Activated T-helper 9 cell treated with anti-CD3 and anti-CD28 coated beads, Interleukin-2, amount 50 U/mL, for 16 hours (primary cell): ENCODE results near the gene UBL7.
"Not testable (repeated sequence)": the region's sequence is repeated elsewhere in the genome, so short reads cannot be mapped to it uniquely, and the experiment has no call there.

Experiments
- DNase-seq: peaks from one replicate; pipeline ENCODE4 v3.0.0-alpha.2; 2020; ENCODE audit warnings: low read depth

The UBL7 gene

GRCh38 chr15:74463634-74464033 is 2.7 kb upstream of the UBL7 start:
- DNase-seq, result no peak

DNA sequence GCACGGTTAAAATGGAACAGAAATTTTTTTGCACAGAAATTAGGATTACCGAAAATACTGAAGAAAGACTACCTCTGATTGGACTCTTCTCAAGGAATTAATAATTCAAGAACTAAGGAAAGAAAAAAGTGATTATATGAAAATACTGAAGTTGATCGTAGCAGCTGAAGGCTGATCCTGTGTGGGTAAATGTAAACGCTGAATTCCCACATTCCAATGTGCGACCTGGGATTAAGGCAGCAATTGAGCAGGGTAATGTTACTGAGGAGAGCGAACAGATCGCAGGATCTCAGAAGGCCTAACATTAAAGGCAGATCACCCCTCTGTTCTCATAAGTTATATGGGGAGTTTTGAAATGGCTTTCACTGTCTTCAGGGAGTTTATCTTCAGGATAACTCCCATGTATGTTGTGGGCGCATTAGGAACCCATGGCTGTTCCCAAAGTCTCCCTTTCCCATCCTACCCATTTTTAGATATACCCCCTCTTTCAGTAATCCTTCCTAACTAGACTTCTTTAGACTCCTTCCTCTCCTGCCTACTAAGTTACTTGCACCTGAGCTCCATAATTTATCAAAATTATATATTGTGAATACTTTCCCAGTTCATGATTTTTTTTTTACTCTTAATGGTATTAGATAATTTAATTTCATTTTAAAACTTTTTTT is 1.0 kb upstream of the UBL7 start:
- DNase-seq, result no peak

GRCh38 chr15:74460298-74460697 is 662 bp downstream of the UBL7 start:
- no peak for DNase-seq

DNA sequence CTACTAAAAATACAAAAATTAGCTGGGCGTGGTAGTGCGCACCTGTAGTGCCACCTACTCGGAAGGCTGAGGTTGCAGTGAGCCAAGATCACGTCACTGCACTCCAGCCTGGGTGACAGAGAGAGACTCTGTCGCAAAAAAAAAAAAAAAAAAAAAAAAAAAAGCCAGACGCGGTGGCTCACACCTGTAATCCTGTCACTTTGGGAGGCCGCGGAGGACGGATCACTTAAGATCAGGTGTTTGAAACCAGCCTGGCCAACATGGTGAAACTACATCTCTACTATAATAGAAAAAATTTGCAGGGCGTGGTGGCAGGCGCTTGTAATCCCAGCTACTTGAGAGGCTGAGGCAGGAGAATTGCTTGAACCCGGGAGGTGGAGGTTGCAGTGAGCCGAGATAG is 1.2 kb downstream of the UBL7 start:
- not testable (repeated sequence) for DNase-seq

DNA sequence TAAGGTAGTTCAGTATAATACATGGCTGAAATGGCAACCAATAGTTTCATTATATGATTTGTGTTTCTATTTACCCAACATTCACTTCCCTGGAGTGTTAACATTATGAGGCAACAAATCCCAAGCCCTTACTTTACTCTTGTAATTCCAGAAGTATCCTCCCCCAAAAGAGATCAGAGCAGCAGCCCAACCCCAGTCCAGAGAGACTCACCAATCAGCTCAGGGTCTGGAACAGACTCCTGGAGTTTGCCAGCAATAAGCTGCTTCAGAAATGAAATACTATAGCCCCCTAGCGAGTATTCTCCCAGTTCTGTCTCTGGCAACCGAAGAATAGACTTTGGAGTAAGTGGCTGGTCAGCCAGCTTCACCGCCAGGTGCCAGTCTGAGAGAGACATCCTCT is 2.5 kb downstream of the UBL7 start:
- no peak for DNase-seq

GRCh38 chr15:74457036-74457435 is 3.9 kb downstream of the UBL7 start:
- DNase-seq, result not testable (repeated sequence)

GRCh38 chr15:74454764-74455500 is 6.0 kb downstream of the UBL7 start:
- DNase-seq, result no peak

DNA sequence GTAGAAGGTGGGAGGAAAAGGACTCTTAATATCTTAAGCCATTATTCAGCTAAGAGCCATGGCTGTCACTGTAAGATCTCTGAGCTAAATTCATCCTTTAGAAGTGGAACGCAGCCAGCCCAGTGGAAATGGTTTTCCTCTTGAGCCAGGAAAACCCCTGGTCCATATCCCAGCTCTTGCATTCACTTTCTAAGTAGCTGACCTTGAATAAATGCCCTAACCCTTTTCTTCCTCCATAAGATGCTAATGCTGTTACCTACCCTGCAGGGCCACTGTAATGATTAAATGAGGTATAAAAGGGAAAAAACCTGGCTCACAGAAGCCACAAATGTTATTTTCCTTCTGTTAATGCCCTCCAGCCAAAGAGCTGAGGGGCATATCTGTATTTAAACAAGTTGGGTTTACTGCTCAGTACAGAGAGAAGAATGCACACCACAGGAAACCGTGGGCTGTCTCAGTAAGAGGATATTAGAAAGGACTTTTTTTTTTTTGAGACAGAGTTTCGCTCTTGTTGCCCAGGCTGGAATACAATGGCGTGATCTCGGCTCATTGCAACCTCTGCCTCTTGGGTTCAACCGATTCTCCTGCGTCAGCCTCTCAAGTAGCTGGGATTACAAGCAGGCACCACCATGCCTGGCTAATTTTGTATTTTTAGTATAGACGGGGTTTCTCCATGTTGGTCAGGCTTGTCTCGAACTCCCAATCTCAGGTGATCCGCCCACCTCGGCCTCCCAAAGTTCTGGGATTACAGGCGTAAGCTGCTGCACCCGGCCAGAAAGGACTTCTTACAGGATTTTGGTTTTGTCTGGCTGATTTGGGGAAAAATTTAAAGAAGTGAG is 6.8 kb downstream of the UBL7 start:
- DNase-seq, result no peak

DNA sequence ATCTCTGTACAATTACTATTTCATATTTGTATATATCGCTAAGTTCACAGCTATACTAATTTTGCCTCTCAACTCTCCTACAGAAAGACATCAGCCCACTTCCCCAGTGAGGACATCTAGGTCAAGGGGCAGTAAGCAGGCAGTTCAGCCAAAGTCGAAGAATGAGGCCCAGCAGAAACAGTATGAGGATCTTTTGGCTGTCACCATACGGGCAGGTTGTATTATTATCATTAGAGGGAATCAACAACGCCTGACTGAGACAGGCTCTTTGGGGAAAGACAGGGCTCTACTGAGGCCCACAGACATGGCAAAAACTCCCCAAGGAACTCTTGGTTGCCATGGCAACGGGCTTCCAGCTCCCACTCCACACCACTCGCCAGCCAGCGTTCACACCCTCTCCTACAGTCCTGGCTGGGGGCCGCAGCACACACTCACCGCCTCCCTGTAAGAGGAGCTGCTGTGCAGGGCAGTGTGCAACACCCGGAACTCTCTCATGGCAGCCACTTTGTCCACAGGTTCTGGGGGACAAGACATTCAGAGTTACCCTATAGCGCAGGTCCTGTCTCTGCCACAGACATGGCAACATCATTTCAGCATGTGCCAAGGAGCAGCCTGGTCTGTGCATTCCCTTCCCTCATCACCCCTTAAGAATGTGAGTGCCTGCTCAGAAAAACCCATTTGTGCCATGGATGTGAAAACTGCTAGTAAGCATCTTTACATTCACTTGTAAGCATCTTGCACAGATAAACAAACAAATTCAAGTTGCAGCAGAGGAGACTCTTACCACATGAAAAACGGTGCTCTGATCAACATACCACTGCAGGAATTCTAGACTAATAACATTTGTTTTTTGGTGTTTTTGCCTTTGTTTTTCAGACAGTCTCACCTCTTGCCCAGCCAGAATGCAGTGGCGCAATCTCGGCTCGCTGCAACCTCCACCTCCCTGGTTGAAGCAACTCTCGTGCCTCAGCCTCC is 8.8 kb downstream of the UBL7 start:
- DNase-seq, result no peak

- no peak for DNase-seq
Measured at GRCh38 chr15:74451322-74451721, 9.6 kb downstream of the UBL7 start.

DNA sequence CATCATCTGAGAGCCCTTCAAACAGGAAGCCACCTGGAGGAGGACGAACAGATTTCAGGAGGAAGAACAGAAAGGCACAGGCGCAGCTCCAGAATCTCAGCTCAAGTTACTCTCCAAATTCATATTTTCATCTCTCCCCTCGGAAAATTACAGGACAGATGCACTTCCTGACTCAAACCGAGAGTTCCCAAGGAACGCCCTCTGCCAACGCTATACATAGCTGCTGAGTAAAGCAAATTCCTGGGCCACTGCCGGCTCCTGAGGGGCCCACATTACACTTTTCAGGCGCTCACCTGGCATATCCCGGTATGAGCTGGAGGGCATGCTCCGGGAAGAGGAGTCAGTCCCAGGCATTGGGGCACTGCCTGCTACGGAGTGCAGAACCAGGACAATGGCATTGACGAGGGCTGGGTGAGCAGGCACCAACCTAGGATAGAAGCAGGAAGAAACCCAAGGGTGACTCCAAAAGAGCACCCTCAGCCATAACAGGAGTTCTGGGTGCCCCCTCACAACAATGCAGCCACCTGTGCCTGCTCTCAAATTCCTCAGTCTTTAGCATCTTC is 11.2 kb downstream of the UBL7 start:
- no peak for DNase-seq

- no peak for DNase-seq
Measured at GRCh38 chr15:74449095-74449494, 11.9 kb downstream of the UBL7 start.

GRCh38 chr15:74445816-74446763 is 14.9 kb downstream of the UBL7 start:
- DNase-seq, result no peak

DNA sequence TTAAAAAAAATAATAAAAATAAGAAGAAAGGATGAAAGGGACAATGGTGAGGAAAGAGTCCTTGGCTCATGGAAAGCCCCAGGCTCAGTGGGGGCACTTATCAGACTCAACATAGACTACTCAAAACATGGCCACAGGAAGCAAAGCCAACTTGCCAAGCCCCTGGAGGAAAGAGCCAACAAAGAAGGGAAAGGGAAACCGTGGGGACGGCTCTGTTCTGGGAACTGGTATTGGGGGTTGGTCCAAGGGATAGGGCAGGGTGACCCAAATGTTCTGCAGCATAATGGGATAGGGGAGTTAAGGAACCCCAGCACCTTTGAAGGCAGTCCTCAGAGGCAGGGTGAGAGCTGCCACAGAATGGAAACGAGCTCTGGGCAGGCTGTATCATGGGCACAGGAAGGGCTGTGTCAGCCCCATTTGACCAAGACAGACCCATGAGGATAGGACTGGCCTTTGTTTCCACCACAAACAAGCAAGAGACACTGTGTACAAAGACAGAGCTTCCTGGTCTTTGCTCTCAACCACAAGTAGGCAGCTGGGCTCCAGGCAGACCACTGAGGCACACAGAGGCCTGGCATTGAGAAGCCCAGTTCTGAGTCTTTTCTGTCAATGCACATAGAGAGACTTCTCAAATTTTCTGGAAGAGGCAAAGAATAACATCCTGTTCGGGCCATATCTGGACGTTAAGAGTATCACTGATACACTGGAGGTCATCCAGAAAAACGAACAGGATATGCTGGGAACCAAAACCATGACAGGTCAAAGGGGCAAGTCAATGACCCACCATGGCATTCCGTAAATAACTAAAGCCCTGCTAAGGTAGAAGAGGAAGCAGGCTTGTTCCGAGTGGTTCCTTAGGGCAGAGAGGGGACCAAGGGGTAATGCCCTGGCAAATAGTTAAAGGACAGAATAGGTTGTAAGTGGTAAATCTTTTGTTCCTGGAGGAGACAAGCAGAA is 16.6 kb downstream of the UBL7 start:
- DNase-seq, result no peak

DNA sequence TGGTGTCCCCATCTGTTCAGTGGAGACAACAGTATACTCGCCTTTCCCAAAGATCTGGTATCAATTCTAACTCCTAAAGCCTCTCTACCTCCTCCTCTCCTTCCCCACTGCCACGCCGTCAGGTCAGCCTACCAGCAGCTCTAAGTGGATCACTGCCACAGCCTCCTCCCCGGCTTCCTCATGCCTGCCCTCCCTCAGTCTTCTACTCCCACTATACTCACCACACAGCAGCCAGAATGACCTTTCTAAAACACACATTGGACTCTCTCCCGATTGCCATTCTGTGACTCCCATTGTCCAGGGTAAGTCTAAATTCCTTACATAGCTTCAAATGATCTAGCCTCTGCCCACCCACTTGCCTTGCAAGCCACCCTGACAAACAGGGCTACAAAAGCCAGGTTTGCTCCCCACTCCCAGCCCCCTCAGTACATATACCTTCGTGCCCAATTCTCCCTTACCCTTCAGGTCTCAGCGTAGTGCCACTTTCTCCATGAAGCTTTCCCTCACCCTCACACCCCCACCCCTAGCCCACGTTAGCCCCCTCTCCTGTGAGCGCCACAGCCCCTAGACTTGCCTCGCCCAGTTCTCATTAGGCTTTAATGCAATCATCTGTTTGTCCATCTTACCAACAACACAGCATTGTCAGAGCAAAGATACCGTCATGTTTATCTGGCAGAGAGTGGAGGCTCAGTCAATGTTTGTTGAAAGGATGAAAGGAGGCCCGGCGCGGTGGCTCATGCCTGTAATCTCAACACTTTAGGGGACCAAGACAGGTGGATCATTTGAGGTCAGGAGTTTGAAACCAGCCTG is 17.7 kb downstream of the UBL7 start:
- DNase-seq, result no peak

DNA sequence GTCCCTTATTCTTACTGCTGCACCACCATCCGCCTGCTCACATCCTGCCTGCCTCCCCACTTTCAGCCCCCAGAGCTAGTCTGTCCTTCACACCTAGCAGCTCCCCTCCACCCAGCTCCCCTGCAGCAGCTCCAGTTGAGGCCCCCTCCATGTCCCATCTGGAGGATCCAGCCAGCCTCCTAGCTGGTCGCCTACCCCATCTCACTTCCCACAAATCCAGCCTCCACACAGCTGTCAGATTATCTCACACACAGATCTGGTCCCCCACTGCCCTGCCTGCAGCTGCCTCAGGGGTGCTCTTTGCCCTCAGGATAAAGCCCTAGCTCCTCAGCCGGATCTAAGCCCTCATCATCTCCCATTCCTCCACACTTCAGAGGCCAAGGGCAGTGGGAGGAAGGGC is 18.4 kb downstream of the UBL7 start:
- no peak for DNase-seq

DNA sequence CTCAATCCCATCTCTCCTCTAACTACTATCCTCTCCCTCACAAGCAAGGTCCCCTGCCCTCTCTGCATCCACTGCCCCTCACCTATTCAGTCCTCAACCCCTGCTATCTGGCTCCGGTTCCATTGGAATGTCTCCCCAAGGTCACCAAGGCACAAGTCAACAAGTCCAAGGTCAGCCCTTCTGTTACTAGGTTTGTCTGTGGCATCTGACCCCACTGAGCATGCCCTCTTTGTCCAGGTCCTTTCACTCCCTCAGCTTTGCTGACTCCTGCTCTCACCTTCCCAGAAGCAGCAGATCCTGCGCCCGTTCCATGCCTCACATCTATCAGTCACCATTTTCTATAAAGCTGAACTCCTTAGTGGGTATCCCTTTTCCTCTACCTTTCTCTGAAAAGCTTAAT is 18.9 kb downstream of the UBL7 start:
- DNase-seq, result no peak

DNA sequence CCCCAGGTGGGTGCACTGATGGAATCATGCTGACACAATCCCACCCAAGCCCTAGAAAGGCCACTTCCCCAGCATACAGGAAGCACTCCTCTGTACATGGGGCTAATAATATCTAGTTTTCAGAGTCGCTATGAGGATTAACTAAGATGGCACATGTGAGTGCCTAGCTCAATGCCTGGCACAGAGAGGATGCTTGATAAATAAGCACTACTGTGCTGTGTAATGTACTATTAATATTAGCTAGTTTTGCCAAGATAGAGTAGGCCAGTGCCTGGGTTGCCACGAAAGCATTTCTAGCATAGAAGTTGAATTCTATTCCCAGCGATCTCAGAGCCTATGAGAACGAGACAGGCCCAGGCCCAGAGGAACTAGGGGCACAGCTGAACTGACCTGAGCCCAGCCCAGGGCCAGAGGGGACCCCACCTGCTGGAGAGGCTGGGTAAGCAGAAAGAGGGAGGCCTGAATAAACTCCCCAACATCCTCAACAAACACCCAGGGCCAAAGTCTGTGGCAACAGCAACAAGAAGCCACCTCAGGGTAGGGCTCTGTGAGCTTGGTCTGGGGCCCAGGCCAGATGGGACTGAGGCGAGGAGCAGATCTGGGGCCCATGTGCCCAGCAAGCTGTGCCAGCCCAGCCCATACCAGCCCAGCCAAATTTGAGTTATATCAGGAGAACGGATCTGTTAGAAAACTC is 19.6 kb downstream of the UBL7 start:
- no peak for DNase-seq
